HCT116 (cell line): ENCODE results near the gene VPS35.
"Not testable (repeated sequence)": the region's sequence is repeated elsewhere in the genome, so short reads cannot be mapped to it uniquely, and the experiment has no call there.

ENCODE experiments used
- CEBPB ChIP-seq: IDR thresholded peaks from 2 replicates; pipeline ENCODE4 v1.6.1; 2012; ENCODE audit warnings: low read depth
- EZH2 ChIP-seq: fragments of 200-600 bp; sonication (generic); IDR thresholded peaks from 2 replicates; pipeline ENCODE4 v1.6.1; 2017; ENCODE audit warnings: antibody characterized with exemption, mixed run types
- EZH2phosphoT487 ChIP-seq: fragments of 200-600 bp; IDR thresholded peaks from 2 replicates; pipeline ENCODE4 v1.6.1; 2018; ENCODE audit warnings: antibody characterized with exemption, borderline replicate concordance
- JUND ChIP-seq: IDR thresholded peaks from 2 replicates; pipeline ENCODE4 v1.6.1; 2012
- POLR2A ChIP-seq: IDR thresholded peaks from 2 replicates; pipeline ENCODE4 v1.7.0; 2011; ENCODE audit warnings: borderline replicate concordance; ENCODE audit not compliant: insufficient read depth, insufficient read length; ENCODE audit errors: extremely low read depth
- POLR2AphosphoS5 ChIP-seq: IDR thresholded peaks from 2 replicates; pipeline ENCODE4 v1.6.1; 2011; ENCODE audit warnings: mild to moderate bottlenecking, low read depth, low read length, moderate library complexity
- SIN3A ChIP-seq: IDR thresholded peaks from 2 replicates; pipeline ENCODE4 v1.6.1; 2012; ENCODE audit warnings: low read depth
- SP1 ChIP-seq: IDR thresholded peaks from 2 replicates; pipeline ENCODE4 v1.6.1; 2012; ENCODE audit warnings: low read depth
- SRF ChIP-seq: IDR thresholded peaks from 2 replicates; pipeline ENCODE4 v1.6.1; 2012; ENCODE audit warnings: low read depth
- TF ChIP-seq, protein P1 (sequence below), 3 experiments: fragments of 200-600 bp in 1 of 3; sonication (generic) in 1 of 3; IDR thresholded peaks in 2 of 3; conservative IDR thresholded peaks in 1 of 3; 2 replicates each; pipeline ENCODE4 v1.5.1; 2012 to 2017; ENCODE audit warnings: low read depth in 2 of 3, low read length in 2 of 3, antibody characterized with exemption in 1 of 3, borderline replicate concordance in 1 of 3, control low read depth in 1 of 3, mild to moderate bottlenecking in 1 of 3, mixed read lengths in 1 of 3, mixed run types in 1 of 3, moderate library complexity in 1 of 3; ENCODE audit not compliant: insufficient read depth in 1 of 3
- TF ChIP-seq, protein P2 (sequence below): IDR thresholded peaks from 2 replicates; pipeline ENCODE4 v1.6.1; 2012; ENCODE audit warnings: low read depth
- TF ChIP-seq, protein P3 (sequence below): IDR thresholded peaks from 2 replicates; pipeline ENCODE4 v1.6.1; 2012
- TF ChIP-seq, protein P4 (sequence below): IDR thresholded peaks from 2 replicates; pipeline ENCODE4 v1.6.1; 2011; ENCODE audit warnings: mild to moderate bottlenecking, low read length, moderate library complexity; ENCODE audit not compliant: insufficient replicate concordance; ENCODE audit errors: extremely low read depth
- TF ChIP-seq, protein P5 (sequence below): IDR thresholded peaks from 2 replicates; pipeline ENCODE4 v1.6.1; 2012

DNA sequence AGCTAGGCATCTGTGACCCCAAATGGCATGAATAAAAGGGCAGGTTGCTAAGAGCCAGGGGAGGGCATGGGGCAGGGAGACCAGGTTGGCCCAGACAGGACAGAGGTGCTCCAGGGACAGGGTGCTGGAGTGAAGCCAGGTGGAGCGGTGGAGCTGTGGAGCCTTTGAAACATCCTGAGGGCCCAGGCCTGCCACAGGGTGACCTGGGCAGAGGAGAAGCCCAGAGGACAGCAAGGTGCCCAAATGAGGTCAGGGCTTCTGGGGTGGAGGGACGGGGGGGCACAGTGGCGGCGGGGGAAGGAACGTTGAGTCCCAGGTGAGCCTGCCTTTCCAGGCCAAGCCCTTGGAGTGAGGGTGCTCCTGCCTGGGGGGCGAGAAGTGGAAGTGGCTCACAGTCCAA, 65.3 kb downstream of the VPS35 start:
- TF ChIP-seq SRF, POLR2A, EZH2, SIN3A, POLR2AphosphoS5, SP1, CEBPB, EZH2phosphoT487, JUND: not testable (repeated sequence)
- TF ChIP-seq, protein P1, sequence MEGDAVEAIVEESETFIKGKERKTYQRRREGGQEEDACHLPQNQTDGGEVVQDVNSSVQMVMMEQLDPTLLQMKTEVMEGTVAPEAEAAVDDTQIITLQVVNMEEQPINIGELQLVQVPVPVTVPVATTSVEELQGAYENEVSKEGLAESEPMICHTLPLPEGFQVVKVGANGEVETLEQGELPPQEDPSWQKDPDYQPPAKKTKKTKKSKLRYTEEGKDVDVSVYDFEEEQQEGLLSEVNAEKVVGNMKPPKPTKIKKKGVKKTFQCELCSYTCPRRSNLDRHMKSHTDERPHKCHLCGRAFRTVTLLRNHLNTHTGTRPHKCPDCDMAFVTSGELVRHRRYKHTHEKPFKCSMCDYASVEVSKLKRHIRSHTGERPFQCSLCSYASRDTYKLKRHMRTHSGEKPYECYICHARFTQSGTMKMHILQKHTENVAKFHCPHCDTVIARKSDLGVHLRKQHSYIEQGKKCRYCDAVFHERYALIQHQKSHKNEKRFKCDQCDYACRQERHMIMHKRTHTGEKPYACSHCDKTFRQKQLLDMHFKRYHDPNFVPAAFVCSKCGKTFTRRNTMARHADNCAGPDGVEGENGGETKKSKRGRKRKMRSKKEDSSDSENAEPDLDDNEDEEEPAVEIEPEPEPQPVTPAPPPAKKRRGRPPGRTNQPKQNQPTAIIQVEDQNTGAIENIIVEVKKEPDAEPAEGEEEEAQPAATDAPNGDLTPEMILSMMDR (IDR thresholded peaks at IDR 0.05 in 2 of 3, conservative IDR thresholded peaks at IDR 0.05 in 1 of 3; ENCODE audit: borderline replicate concordance in 1 of 3, insufficient read depth in 1 of 3, low read depth in 2 of 3, low read length in 2 of 3): not testable (repeated sequence)
- TF ChIP-seq, protein P2, sequence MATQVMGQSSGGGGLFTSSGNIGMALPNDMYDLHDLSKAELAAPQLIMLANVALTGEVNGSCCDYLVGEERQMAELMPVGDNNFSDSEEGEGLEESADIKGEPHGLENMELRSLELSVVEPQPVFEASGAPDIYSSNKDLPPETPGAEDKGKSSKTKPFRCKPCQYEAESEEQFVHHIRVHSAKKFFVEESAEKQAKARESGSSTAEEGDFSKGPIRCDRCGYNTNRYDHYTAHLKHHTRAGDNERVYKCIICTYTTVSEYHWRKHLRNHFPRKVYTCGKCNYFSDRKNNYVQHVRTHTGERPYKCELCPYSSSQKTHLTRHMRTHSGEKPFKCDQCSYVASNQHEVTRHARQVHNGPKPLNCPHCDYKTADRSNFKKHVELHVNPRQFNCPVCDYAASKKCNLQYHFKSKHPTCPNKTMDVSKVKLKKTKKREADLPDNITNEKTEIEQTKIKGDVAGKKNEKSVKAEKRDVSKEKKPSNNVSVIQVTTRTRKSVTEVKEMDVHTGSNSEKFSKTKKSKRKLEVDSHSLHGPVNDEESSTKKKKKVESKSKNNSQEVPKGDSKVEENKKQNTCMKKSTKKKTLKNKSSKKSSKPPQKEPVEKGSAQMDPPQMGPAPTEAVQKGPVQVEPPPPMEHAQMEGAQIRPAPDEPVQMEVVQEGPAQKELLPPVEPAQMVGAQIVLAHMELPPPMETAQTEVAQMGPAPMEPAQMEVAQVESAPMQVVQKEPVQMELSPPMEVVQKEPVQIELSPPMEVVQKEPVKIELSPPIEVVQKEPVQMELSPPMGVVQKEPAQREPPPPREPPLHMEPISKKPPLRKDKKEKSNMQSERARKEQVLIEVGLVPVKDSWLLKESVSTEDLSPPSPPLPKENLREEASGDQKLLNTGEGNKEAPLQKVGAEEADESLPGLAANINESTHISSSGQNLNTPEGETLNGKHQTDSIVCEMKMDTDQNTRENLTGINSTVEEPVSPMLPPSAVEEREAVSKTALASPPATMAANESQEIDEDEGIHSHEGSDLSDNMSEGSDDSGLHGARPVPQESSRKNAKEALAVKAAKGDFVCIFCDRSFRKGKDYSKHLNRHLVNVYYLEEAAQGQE: not testable (repeated sequence)
- TF ChIP-seq, protein P3, sequence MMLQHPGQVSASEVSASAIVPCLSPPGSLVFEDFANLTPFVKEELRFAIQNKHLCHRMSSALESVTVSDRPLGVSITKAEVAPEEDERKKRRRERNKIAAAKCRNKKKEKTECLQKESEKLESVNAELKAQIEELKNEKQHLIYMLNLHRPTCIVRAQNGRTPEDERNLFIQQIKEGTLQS: not testable (repeated sequence)
- TF ChIP-seq, protein P4, sequence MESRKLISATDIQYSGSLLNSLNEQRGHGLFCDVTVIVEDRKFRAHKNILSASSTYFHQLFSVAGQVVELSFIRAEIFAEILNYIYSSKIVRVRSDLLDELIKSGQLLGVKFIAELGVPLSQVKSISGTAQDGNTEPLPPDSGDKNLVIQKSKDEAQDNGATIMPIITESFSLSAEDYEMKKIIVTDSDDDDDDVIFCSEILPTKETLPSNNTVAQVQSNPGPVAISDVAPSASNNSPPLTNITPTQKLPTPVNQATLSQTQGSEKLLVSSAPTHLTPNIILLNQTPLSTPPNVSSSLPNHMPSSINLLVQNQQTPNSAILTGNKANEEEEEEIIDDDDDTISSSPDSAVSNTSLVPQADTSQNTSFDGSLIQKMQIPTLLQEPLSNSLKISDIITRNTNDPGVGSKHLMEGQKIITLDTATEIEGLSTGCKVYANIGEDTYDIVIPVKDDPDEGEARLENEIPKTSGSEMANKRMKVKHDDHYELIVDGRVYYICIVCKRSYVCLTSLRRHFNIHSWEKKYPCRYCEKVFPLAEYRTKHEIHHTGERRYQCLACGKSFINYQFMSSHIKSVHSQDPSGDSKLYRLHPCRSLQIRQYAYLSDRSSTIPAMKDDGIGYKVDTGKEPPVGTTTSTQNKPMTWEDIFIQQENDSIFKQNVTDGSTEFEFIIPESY: not testable (repeated sequence)
- TF ChIP-seq, protein P5, sequence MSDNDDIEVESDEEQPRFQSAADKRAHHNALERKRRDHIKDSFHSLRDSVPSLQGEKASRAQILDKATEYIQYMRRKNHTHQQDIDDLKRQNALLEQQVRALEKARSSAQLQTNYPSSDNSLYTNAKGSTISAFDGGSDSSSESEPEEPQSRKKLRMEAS: not testable (repeated sequence)
